ENCODE data around the gene CHRNA9.
A peak's percentile ranks its signal among the peaks of the same experiment; 100 is the strongest.

The CHRNA9 gene, protein sequence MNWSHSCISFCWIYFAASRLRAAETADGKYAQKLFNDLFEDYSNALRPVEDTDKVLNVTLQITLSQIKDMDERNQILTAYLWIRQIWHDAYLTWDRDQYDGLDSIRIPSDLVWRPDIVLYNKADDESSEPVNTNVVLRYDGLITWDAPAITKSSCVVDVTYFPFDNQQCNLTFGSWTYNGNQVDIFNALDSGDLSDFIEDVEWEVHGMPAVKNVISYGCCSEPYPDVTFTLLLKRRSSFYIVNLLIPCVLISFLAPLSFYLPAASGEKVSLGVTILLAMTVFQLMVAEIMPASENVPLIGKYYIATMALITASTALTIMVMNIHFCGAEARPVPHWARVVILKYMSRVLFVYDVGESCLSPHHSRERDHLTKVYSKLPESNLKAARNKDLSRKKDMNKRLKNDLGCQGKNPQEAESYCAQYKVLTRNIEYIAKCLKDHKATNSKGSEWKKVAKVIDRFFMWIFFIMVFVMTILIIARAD

DNA sequence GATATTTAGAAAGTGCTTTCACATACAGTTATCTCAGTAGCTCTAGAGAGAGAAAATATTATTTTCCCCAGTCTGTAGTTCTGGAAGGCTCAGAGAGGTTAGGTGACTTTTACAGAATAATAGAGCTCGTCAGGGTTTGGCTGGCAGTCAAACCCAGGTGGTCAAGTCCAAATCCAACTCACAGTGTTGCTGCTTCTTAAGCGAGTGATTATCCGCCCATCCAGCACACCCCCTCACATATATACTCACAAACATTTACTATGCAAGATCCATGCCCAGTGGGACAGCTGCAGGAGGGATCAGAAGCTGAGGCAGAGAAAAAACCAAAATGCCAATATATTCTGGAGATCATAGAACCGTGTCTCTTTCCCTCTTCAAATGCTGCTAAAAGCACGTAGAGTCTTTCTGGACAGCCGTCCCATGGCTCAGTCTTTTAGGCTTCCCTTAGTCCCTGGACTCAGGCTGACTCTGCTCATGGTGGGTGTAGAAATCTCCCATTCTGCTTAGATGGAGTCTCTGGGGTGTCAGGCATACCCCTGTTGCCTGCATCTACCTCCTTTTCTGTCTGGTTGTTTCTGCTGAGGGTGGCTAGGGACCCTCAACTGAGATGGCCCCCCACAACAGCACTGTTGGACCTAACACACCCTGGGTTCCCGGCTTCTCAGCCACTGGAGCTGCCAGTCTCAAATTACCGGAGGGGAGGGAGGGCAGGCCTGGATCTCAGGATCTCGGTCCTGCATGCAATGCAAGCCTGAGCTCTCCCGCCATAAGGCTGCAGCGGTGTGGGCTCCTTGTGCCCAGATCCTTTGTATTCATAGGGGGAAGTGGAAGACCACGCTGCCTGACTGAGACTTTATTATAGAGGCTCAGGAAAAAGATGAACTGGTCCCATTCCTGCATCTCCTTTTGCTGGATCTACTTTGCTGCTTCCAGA is at the start of gene CHRNA9:
TSS of gene CHRNA9 (plus strand) at position 743 of the 934 bp plus-strand sequence. CDS start at position 878, 135 bp downstream.
- H3K9me2 ChIP-seq (replicated peaks; ENCODE audit: insufficient read depth, low read length) = no peaks in the 10 kb centered on the region
- H4K20me1 ChIP-seq (ENCODE audit: low read depth, low read length) = no peaks in the 10 kb centered on the region
- no peaks in the 10 kb centered on the region for H3K79me2 ChIP-seq (ENCODE audit: insufficient read depth, low read length)
- no peaks in the 10 kb centered on the region for H3K36me3 ChIP-seq (ENCODE audit: low read length)
- no peak within 1 kb of the TSS for H3K27ac ChIP-seq (ENCODE audit: low read depth, low read length)
- no peaks in the 10 kb centered on the region for H3K9me3 ChIP-seq (ENCODE audit: insufficient read depth, low read length)
- H3F3A ChIP-seq (ENCODE audit: insufficient read depth) = no peaks in the 10 kb centered on the region
- TF ChIP-seq CTCF (IDR thresholded peaks at IDR 0.05; ENCODE audit: insufficient read depth, low read length, poor library complexity, severe bottlenecking) (no peak), EZH2phosphoT487 (conservative IDR thresholded peaks at IDR 0.05; ENCODE audit: low read length) (no peak)
- no peak within 1 kb of the TSS for H3K4me2 ChIP-seq (ENCODE audit: low read depth, low read length, poor library complexity, severe bottlenecking)
- H3K9ac ChIP-seq (ENCODE audit: low read length) = no peak within 1 kb of the TSS
- no peaks in the 10 kb centered on the region for H3K27me3 ChIP-seq (ENCODE audit: low read length)
- H3K4me3 ChIP-seq (ENCODE audit: insufficient read depth, low read length, poor library complexity, severe bottlenecking) = no peak within 1 kb of the TSS
- no peak within 1 kb of the TSS for H2AFZ ChIP-seq (ENCODE audit: low read depth, low read length, severe bottlenecking)

DNA sequence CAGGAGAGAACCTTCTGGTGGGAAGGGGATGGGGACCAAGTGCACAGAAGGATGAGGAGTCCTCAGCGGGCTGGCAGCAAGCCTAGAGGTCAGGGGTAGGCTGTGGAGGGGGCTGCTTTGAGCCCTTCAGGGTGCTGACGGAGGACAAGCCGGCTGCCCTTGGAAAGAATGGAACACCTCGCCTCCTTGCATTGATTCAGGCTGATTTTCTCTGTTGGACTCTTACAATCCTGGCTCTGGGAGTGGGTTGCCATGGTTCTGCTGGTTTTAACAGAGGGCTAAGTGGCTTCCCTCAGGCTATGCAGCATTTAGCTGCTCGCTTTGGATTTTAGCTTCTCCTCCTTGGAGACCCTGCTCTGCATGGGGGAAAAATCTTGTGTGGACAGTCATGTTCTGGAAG is 49.4 kb upstream of the CHRNA9 start:
- Histone ChIP-seq H3K9me3 (ENCODE audit: insufficient read depth, low read length) (no peaks in the 10 kb centered on the region), H3K4me3 (ENCODE audit: insufficient read depth, low read length, poor library complexity, severe bottlenecking) (no peak overlapping the region), H3F3A (ENCODE audit: insufficient read depth) (no peaks in the 10 kb centered on the region), H4K20me1 (ENCODE audit: low read depth, low read length) (no peaks in the 10 kb centered on the region), H3K27ac (ENCODE audit: low read depth, low read length) (no peak overlapping the region), H3K27me3 (ENCODE audit: low read length) (no peaks in the 10 kb centered on the region), H3K9ac (ENCODE audit: low read length) (no peak overlapping the region), H3K36me3 (ENCODE audit: low read length) (no peaks in the 10 kb centered on the region), H3K79me2 (ENCODE audit: insufficient read depth, low read length) (no peaks in the 10 kb centered on the region), H3K9me2 (replicated peaks; ENCODE audit: insufficient read depth, low read length) (no peaks in the 10 kb centered on the region), H3K4me2 (ENCODE audit: low read depth, low read length, poor library complexity, severe bottlenecking) (no peak overlapping the region), H2AFZ (ENCODE audit: low read depth, low read length, severe bottlenecking) (no peak overlapping the region)
- no peak for TF ChIP-seq CTCF (IDR thresholded peaks at IDR 0.05; ENCODE audit: insufficient read depth, low read length, poor library complexity, severe bottlenecking)
- no peak for TF ChIP-seq EZH2phosphoT487 (conservative IDR thresholded peaks at IDR 0.05; ENCODE audit: low read length)

DNA sequence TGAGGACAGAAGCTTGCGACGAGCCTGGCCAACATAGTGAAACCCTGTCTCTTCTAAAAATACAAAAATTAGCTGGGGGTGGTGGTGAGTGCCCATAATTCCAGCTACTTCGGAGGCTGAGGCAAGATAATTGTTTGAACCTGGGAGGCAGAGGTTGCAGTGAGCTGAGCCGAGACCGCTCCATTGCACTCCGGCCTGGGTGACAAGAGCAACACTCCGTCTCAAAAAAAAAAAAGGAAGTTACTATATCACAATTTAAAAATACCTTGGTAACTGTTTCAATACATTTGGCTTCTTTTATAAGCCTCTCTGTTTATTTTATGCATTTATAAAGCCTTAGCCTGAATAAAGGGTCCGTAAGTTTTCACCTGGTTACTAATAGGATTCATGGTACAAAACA is 46.6 kb upstream of the CHRNA9 start:
- Histone ChIP-seq H3K27ac (ENCODE audit: low read depth, low read length) (peak overlapping the region; percentile 64), H3K36me3 (ENCODE audit: low read length) (no peaks in the 10 kb centered on the region), H3F3A (ENCODE audit: insufficient read depth) (no peaks in the 10 kb centered on the region), H3K9ac (ENCODE audit: low read length) (peak overlapping the region; percentile 26), H3K4me2 (ENCODE audit: low read depth, low read length, poor library complexity, severe bottlenecking) (peak overlapping the region; percentile 55), H2AFZ (ENCODE audit: low read depth, low read length, severe bottlenecking) (peak overlapping the region; percentile 79), H3K9me2 (replicated peaks; ENCODE audit: insufficient read depth, low read length) (no peaks in the 10 kb centered on the region), H3K79me2 (ENCODE audit: insufficient read depth, low read length) (no peaks in the 10 kb centered on the region), H3K9me3 (ENCODE audit: insufficient read depth, low read length) (no peaks in the 10 kb centered on the region), H4K20me1 (ENCODE audit: low read depth, low read length) (no peaks in the 10 kb centered on the region), H3K27me3 (ENCODE audit: low read length) (no peaks in the 10 kb centered on the region), H3K4me3 (ENCODE audit: insufficient read depth, low read length, poor library complexity, severe bottlenecking) (no peak overlapping the region)
- no peak for TF ChIP-seq EZH2phosphoT487 (conservative IDR thresholded peaks at IDR 0.05; ENCODE audit: low read length)
- no peak for TF ChIP-seq CTCF (IDR thresholded peaks at IDR 0.05; ENCODE audit: insufficient read depth, low read length, poor library complexity, severe bottlenecking)
